GM12891 (cell line): ENCODE results near the gene LTBP1.

Experiments used
- PAX5 ChIP-seq: IDR thresholded peaks from 2 replicates; pipeline ENCODE4 v1.6.1; 2011; ENCODE audit warnings: low read length, moderate library complexity, mild to moderate bottlenecking; ENCODE audit not compliant: insufficient read depth, severe bottlenecking
- POLR2A ChIP-seq: IDR thresholded peaks from 2 replicates; pipeline ENCODE4 v1.6.1; 2011; ENCODE audit warnings: low read depth, low read length, control low read depth
- POLR2AphosphoS5 ChIP-seq: IDR thresholded peaks from 2 replicates; pipeline ENCODE4 v1.6.1; 2011; ENCODE audit warnings: low read depth, low read length, control low read depth
- POU2F2 ChIP-seq: IDR thresholded peaks from 2 replicates; pipeline ENCODE4 v1.6.1; 2011; ENCODE audit warnings: low read depth, mild to moderate bottlenecking, control low read depth, low read length, moderate library complexity
- SPI1 ChIP-seq: IDR thresholded peaks from 2 replicates; pipeline ENCODE4 v1.6.1; 2011; ENCODE audit warnings: low read depth, low read length, control low read depth
- TAF1 ChIP-seq: IDR thresholded peaks from 2 replicates; pipeline ENCODE4 v1.6.1; 2011; ENCODE audit warnings: low read depth, low read length, control low read depth

DNA sequence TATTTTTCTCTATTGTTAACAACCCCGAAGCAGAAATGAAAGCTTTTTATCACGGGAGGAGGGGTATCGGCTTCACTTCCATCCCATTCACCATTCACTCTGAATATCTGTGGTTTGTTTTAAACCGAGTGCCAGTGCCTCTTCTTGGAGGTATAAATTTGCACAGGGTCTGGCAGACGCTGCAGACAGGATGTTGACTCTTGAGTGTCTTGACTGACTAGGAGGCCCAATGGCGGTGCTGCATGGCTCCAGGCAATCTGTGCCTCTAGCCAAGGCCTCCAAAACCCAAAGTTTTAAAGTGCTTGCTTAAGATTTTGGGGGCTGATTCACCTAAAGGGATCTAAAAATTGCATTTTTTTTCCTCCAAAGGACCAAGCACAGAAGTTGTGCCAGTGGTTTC lies 183.8 kb downstream of the LTBP1 start:
- no peak for TF ChIP-seq POLR2AphosphoS5
- TF ChIP-seq POLR2A, result no peak
- no peak for TF ChIP-seq TAF1
- TF ChIP-seq PAX5, result no peak
- TF ChIP-seq SPI1, result no peak
- no peak for TF ChIP-seq POU2F2
